ENCODE data around the gene GPN3. TPM values are rescaled to one million over a fixed set of nuclear protein-coding genes. Genes with fewer than 3 reads are reported as not detected.

GPN3 gene
- total and polyA plus RNA-seq, 2 of the 13 experiments (the other 11 are each of a cell fraction or from before 2014, with no cell fraction given), result 28.7 to 29.5 TPM

DNA sequence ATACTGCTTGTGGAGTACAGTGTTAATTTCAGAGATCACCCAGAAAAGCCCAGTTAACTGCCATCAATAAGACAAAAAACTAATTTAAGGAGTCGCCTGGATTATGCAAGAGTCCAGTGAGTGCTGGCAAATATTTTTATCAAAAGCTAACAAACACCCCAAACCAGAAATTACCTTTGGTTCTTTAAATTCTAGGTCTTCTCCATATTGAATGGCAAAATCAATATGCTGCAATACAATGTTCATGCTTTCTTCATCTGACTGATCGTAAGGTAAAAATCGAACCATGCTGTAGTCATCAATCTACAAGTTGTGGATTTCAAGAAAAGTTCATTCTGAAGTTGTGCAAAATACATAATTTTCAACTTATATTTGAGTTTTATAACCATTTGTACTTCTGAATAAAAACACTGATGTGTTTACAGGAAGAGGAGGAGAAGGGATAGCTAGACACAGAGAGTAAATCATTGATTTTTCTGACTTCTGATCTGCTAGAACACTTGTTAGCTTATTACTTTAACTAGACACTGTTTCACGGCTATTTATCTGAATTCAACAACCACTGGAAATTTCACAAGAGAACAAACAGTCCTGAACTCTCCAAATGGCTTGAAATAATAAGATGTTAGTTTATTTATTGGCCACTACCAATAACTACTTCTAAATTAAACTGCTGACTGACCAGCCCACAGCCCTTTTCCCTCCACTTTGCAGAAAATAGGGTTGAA is 14.3 kb downstream of the GPN3 start:
- Histone ChIP-seq H2AFZ (ENCODE audit: low read length) (no peak overlapping the region), H3K4me2 (ENCODE audit: low read depth, low read length) (peak overlapping the region; percentile 16), H3K27me3 (ENCODE audit: control insufficient read depth in 1 of 2, insufficient read depth in 2 of 2, low read length in 2 of 2) (no peaks in the 10 kb centered on the region), H3K9ac (ENCODE audit: insufficient read depth, low read depth, low read length) (no peak overlapping the region), H3K27ac (ENCODE audit: extremely low read length, insufficient read depth, low read length) (peak overlapping the region; percentile 47), H3K79me2 (ENCODE audit: insufficient read depth, low read length) (peaks cover 10% of the 10 kb centered on the region), H3K4me1 (ENCODE audit: insufficient read depth, low read length) (peaks cover 22% of the 10 kb centered on the region), H3K36me3 (replicated peaks in 1 of 2; ENCODE audit: control insufficient read depth in 1 of 2, insufficient read depth in 2 of 2, low read length in 2 of 2) (peaks cover 5 to 29% of the 10 kb centered on the region in 2 experiments), H3K9me3 (ENCODE audit: low read length) (no peaks in the 10 kb centered on the region), H3K4me3 (replicated peaks in 1 of 3; ENCODE audit: insufficient read depth in 1 of 3, low read depth in 2 of 3, low read length in 3 of 3) (no peak overlapping the region), H4K20me1 (ENCODE audit: insufficient read depth, low read length) (no peaks in the 10 kb centered on the region)
- FAIRE-seq, result no peak
- BruUV-seq (replicated peaks), result no TSS peak
- in situ Hi-C loops (cut with HindIII; ENCODE audit: extremely low pct_ligation_motif_present, low pct_unique_long_range_greater_than_20kb) (loop anchor here (5.0 kb wide), 1 partner anchor 149 kb away; no protein-coding TSS in a partner anchor), intact Hi-C loops (cut with micrococcal nuclease; ENCODE audit: unreplicated experiment) (loop anchor here (5.0 kb wide), 2 partner anchors 49 to 94 kb away; partner anchors contain the start of genes RAD9B and VPS29)
- ChIA-PET POLR2A (interaction anchor here (1.3 kb wide), 1 partner anchor 15 kb away, joined by 7 read pairs; the partner anchor contains the start of genes FAM216A and GPN3), CTCF (ENCODE audit: low intra/inter-chr PET ratio, low total read pairs) (no interaction called here)
- peak; percentile 3 for DNase-seq (ENCODE audit: low spot score)
- WGBS (ENCODE audit: low lambda C conversion rate), result 27% methylated on average over 4 of the region's 4 CpGs
- ATAC-seq, result peak; percentile 27; the same call in 2 of the 3 replicates
- TF ChIP-seq SOX6 (IDR thresholded peaks at IDR 0.05) (no peak), SOX6 (CRISPR knock-in tag; IDR thresholded peaks at IDR 0.05) (peak; percentile 34; the same call in 1 of the 2 replicates), HDAC1 (CRISPR knock-in tag; IDR thresholded peaks at IDR 0.05) (peak; percentile 38; the same call in 1 of the 2 replicates), PLSCR1 (CRISPR knock-in tag; IDR thresholded peaks at IDR 0.05; ENCODE audit: borderline replicate concordance) (no peak), CREB1 (IDR thresholded peaks at IDR 0.05) (no peak), CREB1 (CRISPR knock-in tag; IDR thresholded peaks at IDR 0.05) (peak; percentile 56), KDM6A (CRISPR knock-in tag; IDR thresholded peaks at IDR 0.05; ENCODE audit: low read depth) (0 out of 2 replicates have a peak, but pooled peaks have one; percentile 17), PAXIP1 (CRISPR knock-in tag; conservative IDR thresholded peaks at IDR 0.05) (peak; percentile 87), ZNF780A (CRISPR knock-in tag; IDR thresholded peaks at IDR 0.05) (no peak), ATF1 (CRISPR knock-in tag; IDR thresholded peaks at IDR 0.05) (peak; percentile 16; the same call in 1 of the 2 replicates)
- TF ChIP-seq, protein P1, sequence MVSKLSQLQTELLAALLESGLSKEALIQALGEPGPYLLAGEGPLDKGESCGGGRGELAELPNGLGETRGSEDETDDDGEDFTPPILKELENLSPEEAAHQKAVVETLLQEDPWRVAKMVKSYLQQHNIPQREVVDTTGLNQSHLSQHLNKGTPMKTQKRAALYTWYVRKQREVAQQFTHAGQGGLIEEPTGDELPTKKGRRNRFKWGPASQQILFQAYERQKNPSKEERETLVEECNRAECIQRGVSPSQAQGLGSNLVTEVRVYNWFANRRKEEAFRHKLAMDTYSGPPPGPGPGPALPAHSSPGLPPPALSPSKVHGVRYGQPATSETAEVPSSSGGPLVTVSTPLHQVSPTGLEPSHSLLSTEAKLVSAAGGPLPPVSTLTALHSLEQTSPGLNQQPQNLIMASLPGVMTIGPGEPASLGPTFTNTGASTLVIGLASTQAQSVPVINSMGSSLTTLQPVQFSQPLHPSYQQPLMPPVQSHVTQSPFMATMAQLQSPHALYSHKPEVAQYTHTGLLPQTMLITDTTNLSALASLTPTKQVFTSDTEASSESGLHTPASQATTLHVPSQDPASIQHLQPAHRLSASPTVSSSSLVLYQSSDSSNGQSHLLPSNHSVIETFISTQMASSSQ (IDR thresholded peaks at IDR 0.05; ENCODE audit: low read depth), result peak; percentile 30; the same call in 1 of the 2 replicates
- TF ChIP-seq, protein P1 (CRISPR knock-in tag; IDR thresholded peaks at IDR 0.05; ENCODE audit: borderline replicate concordance), result no peak
- TF ChIP-seq, protein P2, sequence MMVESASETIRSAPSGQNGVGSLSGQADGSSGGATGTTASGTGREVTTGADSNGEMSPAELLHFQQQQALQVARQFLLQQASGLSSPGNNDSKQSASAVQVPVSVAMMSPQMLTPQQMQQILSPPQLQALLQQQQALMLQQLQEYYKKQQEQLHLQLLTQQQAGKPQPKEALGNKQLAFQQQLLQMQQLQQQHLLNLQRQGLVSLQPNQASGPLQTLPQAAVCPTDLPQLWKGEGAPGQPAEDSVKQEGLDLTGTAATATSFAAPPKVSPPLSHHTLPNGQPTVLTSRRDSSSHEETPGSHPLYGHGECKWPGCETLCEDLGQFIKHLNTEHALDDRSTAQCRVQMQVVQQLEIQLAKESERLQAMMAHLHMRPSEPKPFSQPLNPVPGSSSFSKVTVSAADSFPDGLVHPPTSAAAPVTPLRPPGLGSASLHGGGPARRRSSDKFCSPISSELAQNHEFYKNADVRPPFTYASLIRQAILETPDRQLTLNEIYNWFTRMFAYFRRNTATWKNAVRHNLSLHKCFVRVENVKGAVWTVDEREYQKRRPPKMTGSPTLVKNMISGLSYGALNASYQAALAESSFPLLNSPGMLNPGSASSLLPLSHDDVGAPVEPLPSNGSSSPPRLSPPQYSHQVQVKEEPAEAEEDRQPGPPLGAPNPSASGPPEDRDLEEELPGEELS (CRISPR knock-in tag; IDR thresholded peaks at IDR 0.05), result peak; percentile 29; the same call in 1 of the 2 replicates

Data from HepG2 (cell line).